Pericardium fibroblast (primary cell): ENCODE results near the gene OR6C74. TPM values are rescaled to one million over a fixed set of nuclear protein-coding genes. Genes with fewer than 3 reads are reported as not detected.

Experiments used
- total RNA-seq: library from RNA; depleted of rRNA; stranded (reverse); fragments of >200 nt; gene quantifications from 2 replicates; pipeline ENCODE4 v1.2.3, GENCODE V29; 2015

The OR6C74 gene
- total RNA-seq: not detected in 2 replicates

DNA sequence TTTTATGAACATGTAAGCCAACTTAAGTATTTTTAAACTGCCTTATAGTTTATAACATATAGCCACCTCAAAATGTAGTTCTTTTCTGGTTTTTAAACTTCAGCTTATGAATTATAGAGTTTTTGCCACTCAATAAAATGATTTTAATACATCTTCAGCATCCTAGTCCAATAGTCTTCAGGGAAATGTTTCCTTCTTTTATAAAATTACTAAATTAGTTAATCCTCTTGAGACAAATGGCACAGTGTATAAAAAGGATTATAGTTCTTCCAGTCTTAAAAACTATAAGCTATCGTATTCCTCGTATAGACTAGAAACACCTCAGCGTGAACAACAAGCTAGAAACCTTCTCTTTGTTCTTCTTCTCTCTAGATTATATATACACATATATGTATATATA is at the start of gene OR6C74:
TSS of gene OR6C74 (plus strand) at position 301 of the 400 bp plus-strand sequence. CDS start 2,679 bp downstream, outside the sequence.

GRCh38 chr12:55220725-55221124 is 23.7 kb upstream of the OR6C74 start, which contains the start of gene OR10A7:
Gene OR10A7, plus strand, starts transcription at chr12:55221025. Its CDS starts 0 bp downstream, at chr12:55221025.

Other genes starting within 250 kb of the OR6C74 start
- not detected in 2 replicates for gene NEUROD4, start 224.6 kb upstream of the OR6C74 start, total RNA-seq
- gene OR9K2, start 118.2 kb upstream of the OR6C74 start, total RNA-seq: not detected in 2 replicates
- gene OR10A7, start 23.6 kb upstream of the OR6C74 start, total RNA-seq: not detected in 2 replicates
- not detected in 2 replicates for gene OR6C6, start 52.0 kb downstream of the OR6C74 start, total RNA-seq
- not detected in 2 replicates for gene OR6C1, start 69.7 kb downstream of the OR6C74 start, total RNA-seq
- not detected in 2 replicates for gene OR6C3, start 86.1 kb downstream of the OR6C74 start, total RNA-seq
- gene OR6C75, start 118.4 kb downstream of the OR6C74 start, total RNA-seq: not detected in 2 replicates
- not detected in 2 replicates for gene OR6C65, start 155.9 kb downstream of the OR6C74 start, total RNA-seq
- not detected in 2 replicates for gene OR6C76, start 181.6 kb downstream of the OR6C74 start, total RNA-seq
- gene OR6C2, start 199.5 kb downstream of the OR6C74 start, total RNA-seq: not detected in 2 replicates
- gene OR6C70, start 225.5 kb downstream of the OR6C74 start, total RNA-seq: not detected in 2 replicates
- gene OR6C68, start 247.8 kb downstream of the OR6C74 start, total RNA-seq: not detected in 2 replicates